BE2C (cell line): ENCODE results near the gene FBXO27.
"Not testable (repeated sequence)": the region's sequence is repeated elsewhere in the genome, so short reads cannot be mapped to it uniquely, and the experiment has no call there.

ENCODE experiments used
- DNase-seq: peaks from one replicate; pipeline ENCODE4 v3.0.0-alpha.2; 2020
- H3K27me3 ChIP-seq: fragments of 250-450 bp; sonication (Bioruptor Pico); 2 replicates; pipeline ENCODE4 v1.5.1; 2020; ENCODE audit warnings: mild to moderate bottlenecking
- H3K36me3 ChIP-seq: fragments of 250-450 bp; sonication (Bioruptor Pico); 2 replicates; pipeline ENCODE4 v1.5.1; 2020; ENCODE audit warnings: mild to moderate bottlenecking
- H3K4me1 ChIP-seq: fragments of 250-450 bp; sonication (Bioruptor Pico); 2 replicates; pipeline ENCODE4 v1.5.1; 2020
- H3K4me3 ChIP-seq: 2 replicates; pipeline ENCODE4 v1.5.1; 2011; ENCODE audit warnings: low read depth, low read length
- H3K9me3 ChIP-seq: fragments of 250-450 bp; sonication (Bioruptor Pico); 2 replicates; pipeline ENCODE4 v1.5.1; 2020
- TF ChIP-seq, protein P1 (sequence below): IDR thresholded peaks from 2 replicates; pipeline ENCODE4 v1.5.1; 2012; ENCODE audit warnings: mild to moderate bottlenecking, low read depth, low read length

The FBXO27 gene

DNA sequence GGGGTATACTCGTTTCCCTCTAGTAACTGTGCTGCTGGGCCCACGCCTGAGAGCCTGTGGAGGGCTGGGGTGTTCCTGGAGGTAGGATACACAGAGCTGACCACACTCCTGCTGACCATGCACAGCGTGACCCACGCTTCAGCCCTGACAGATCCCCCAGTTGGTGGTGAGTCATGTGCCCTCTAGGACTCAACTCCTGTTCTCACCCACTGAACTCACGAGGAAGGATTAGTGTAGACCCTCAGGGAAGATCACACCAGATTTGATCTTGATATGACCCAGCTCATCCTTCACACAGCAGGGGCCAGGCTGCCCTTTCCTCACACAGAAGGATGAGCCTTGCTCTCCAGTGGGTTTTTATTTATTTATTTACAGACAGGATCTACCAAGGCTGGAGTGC lies 38.5 kb upstream of the FBXO27 start:
- TF ChIP-seq, protein P1, sequence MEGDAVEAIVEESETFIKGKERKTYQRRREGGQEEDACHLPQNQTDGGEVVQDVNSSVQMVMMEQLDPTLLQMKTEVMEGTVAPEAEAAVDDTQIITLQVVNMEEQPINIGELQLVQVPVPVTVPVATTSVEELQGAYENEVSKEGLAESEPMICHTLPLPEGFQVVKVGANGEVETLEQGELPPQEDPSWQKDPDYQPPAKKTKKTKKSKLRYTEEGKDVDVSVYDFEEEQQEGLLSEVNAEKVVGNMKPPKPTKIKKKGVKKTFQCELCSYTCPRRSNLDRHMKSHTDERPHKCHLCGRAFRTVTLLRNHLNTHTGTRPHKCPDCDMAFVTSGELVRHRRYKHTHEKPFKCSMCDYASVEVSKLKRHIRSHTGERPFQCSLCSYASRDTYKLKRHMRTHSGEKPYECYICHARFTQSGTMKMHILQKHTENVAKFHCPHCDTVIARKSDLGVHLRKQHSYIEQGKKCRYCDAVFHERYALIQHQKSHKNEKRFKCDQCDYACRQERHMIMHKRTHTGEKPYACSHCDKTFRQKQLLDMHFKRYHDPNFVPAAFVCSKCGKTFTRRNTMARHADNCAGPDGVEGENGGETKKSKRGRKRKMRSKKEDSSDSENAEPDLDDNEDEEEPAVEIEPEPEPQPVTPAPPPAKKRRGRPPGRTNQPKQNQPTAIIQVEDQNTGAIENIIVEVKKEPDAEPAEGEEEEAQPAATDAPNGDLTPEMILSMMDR, result no peak
- H3K36me3 ChIP-seq, result no peaks in the 10 kb centered on the region
- no peaks in the 10 kb centered on the region for H3K4me1 ChIP-seq
- no peak for DNase-seq
- peaks cover 4% of the 10 kb centered on the region; the same call in 1 of the 2 replicates for H3K9me3 ChIP-seq
- no peak overlapping the region for H3K4me3 ChIP-seq
- H3K27me3 ChIP-seq, result peaks cover 5% of the 10 kb centered on the region; the same call in 1 of the 2 replicates

DNA sequence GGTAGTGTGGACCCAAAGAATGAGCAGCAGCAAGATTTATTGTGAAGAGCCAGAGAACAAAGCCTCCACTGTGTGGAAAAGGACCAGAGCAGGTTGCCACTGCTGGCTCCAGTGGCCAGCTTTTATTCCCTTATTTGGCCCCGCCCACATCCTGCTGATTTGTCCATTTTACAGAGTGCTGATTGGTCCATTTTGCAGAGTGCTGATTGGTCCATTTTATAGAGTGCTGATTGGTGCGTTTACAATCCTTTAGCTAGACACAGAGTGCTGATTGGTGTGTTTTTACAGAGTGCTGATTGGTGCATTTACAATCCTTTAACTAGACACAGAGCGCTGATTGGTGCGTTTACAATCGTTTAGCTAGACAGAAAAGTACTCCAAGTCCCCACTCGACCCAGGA lies 35.9 kb upstream of the FBXO27 start:
- H3K36me3 ChIP-seq, H3K9me3 ChIP-seq, H3K27me3 ChIP-seq, DNase-seq, H3K4me1 ChIP-seq, H3K4me3 ChIP-seq: not testable (repeated sequence)

DNA sequence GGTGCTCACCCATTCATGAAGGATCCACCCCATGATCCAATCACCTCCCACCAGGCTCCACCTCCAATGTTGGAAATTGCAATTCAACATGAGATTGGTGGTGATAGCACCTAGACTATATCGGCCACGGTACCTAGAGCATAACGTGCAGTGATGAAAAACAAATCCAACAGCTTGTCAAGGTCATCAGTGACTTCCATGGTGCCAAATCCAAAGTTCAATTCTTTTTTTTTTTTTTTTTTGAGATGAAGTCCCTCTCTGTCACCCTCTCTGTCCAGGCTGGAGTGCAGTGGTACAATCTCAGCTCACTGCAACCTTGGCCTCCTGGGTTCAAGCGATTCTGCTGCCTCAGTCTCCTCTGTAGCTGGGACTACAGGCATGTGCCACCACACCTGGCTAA lies 34.8 kb upstream of the FBXO27 start:
- Histone ChIP-seq H3K36me3 (no peaks in the 10 kb centered on the region), H3K4me1 (no peaks in the 10 kb centered on the region), H3K4me3 (no peak overlapping the region), H3K9me3 (peaks cover 4% of the 10 kb centered on the region; the same call in 1 of the 2 replicates), H3K27me3 (no peaks in the 10 kb centered on the region)
- DNase-seq, result no peak
- TF ChIP-seq, protein P1, result no peak

DNA sequence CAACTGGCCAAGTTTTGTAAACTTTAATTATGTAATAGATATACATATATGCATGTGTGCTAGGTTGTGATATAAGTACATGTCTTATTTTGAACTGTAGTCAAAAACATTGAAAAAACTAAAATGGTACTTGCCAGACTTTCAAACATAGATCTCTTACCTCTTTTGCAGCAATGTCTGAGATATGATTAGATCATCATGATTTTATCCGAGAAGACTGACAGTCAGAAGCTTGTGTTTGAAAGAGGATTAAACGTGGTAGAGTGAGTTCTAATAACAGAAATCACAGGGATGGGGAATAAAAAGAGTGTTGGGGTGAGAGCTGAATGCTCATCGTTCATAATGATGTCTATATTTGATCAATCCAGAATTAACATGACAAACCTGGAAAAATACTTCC lies 33.6 kb upstream of the FBXO27 start:
- no peaks in the 10 kb centered on the region for H3K4me1 ChIP-seq
- TF ChIP-seq, protein P1, result no peak
- H3K27me3 ChIP-seq, result no peaks in the 10 kb centered on the region
- no peak overlapping the region for H3K4me3 ChIP-seq
- no peak for DNase-seq
- H3K9me3 ChIP-seq, result peaks cover 4% of the 10 kb centered on the region; the same call in 1 of the 2 replicates
- H3K36me3 ChIP-seq, result no peaks in the 10 kb centered on the region

DNA sequence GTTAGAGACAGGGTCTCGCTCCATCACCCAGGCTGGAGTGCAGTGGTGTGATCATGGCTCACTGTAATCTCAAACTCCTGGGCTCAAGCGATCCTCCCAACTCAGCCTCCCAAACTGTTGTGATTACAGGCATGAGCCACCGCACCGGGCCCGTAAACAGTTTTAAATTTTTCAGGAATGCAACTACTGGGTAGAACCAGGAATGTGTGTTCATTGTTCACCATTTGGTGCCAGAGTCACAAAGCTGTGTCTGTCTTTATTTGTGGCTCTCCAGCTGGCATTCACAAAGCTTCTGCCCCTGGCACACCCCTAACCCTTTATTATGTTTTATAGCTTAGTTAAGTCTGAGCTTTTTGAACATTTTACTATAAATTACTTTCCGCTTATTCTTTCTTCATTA lies 32.1 kb upstream of the FBXO27 start:
- no peak for DNase-seq
- H3K36me3 ChIP-seq, result no peaks in the 10 kb centered on the region
- TF ChIP-seq, protein P1, result no peak
- H3K4me3 ChIP-seq, result no peak overlapping the region
- no peaks in the 10 kb centered on the region for H3K27me3 ChIP-seq
- no peaks in the 10 kb centered on the region for H3K4me1 ChIP-seq
- peaks cover 4% of the 10 kb centered on the region; the same call in 1 of the 2 replicates for H3K9me3 ChIP-seq

DNA sequence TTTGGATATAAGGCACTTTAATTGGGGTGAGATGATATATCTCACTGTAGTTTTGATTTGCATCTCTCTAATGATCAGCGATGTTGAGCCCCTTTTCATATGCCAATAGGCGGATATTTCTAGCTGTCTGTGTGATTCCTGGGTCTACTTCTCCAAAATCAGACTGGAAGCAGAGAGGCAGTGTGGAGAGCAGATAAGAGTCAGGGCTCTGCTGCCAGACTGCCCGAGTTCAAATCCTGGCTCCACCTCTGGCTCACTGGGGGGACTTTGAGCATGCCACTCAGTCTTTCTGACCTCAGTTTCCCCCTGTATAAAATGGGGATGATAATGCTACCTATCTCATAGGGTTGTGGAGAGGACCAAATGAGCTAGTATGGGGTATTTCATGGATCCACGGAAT lies 27.8 kb upstream of the FBXO27 start:
- no peaks in the 10 kb centered on the region for H3K4me1 ChIP-seq
- TF ChIP-seq, protein P1, result no peak
- no peaks in the 10 kb centered on the region for H3K9me3 ChIP-seq
- H3K27me3 ChIP-seq, result no peaks in the 10 kb centered on the region
- no peak for DNase-seq
- H3K36me3 ChIP-seq, result no peaks in the 10 kb centered on the region
- H3K4me3 ChIP-seq, result no peak overlapping the region

DNA sequence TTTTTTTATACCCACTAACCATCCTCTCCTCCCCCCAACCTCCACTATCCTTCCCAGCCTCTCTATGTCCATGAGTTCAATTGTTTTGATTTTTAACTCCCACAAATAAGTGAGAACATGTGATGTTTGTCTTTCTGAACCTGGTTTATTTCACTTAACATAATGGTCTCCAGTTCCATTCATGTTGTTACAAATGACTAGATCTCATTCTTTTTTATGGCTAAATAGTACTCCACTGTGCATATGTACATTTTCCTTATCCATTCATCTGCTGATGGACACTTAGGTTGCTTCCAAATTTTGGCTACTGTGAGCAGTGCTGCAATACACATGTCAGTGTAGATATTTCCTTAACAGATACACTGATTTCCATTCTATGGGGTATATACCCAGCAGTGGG lies 27.0 kb upstream of the FBXO27 start:
- TF ChIP-seq, protein P1, result no peak

More for the DNA sequence above, 27.0 kb upstream of the FBXO27 start:
- no peak overlapping the region for H3K4me3 ChIP-seq
- no peak for DNase-seq
- H3K9me3 ChIP-seq, result no peaks in the 10 kb centered on the region
- H3K4me1 ChIP-seq, result no peaks in the 10 kb centered on the region
- no peaks in the 10 kb centered on the region for H3K27me3 ChIP-seq
- H3K36me3 ChIP-seq, result no peaks in the 10 kb centered on the region
